Thoracic aorta (tissue), 2 donors: ENCODE measurements around the gene RBMS3. TPM values are rescaled to one million over a fixed set of nuclear protein-coding genes. Genes with fewer than 3 reads are reported as not detected.

Experiments
- ATAC-seq: fragments of 150-250 bp; one replicate; pipeline ENCODE4 v1.8.0; 2017; ENCODE audit warnings: low read depth; ENCODE audit not compliant: insufficient number of reproducible peaks, low FRiP score
- DNase-seq: peaks from one replicate; pipeline ENCODE4 v3.0.0-alpha.2; 2020; ENCODE audit warnings: low spot score
- H3K27ac ChIP-seq, 2 donors: fragments of 200-600 bp; sonication (generic); 1 replicate in 1 of 2; 2 replicates in 1 of 2; pipeline ENCODE4 v1.5.1; 2016; ENCODE audit warnings: mild to moderate bottlenecking in 2 of 2, moderate library complexity in 2 of 2
- H3K27me3 ChIP-seq: fragments of 200-600 bp; sonication (generic); replicated peaks from 2 replicates; pipeline ENCODE4 v1.6.0; 2016; ENCODE audit warnings: mild to moderate bottlenecking; ENCODE audit not compliant: insufficient read depth
- H3K36me3 ChIP-seq: fragments of 200-600 bp; sonication (generic); one replicate; pipeline ENCODE4 v1.5.1; 2016
- H3K4me1 ChIP-seq, 2 donors: fragments of 200-600 bp; sonication (generic); 1 replicate in 1 of 2; 2 replicates in 1 of 2; pipeline versions ENCODE4 v1.5.1 to v1.6.0; 2016; ENCODE audit warnings: low read depth in 2 of 2, mild to moderate bottlenecking in 1 of 2; ENCODE audit not compliant: control insufficient read depth in 1 of 2
- H3K4me3 ChIP-seq: fragments of 200-600 bp; sonication (generic); 2 replicates; pipeline ENCODE4 v1.5.1; 2016; ENCODE audit warnings: mild to moderate bottlenecking
- H3K9me3 ChIP-seq: fragments of 200-600 bp; sonication (generic); 2 replicates; pipeline ENCODE4 v1.5.1; 2016
- total RNA-seq, 2 donors: library from RNA; depleted of rRNA; stranded (reverse); fragments of >200 nt; gene quantifications; one replicate each; pipeline versions ENCODE4 v1.1.0 to v1.2.3, GENCODE V29; 2016
- TF ChIP-seq, protein P1 (sequence below): fragments of 200-600 bp; sonication (generic); IDR thresholded peaks from one replicate; pipeline ENCODE4 v1.5.1; 2019; ENCODE audit warnings: antibody characterized with exemption

The RBMS3 gene
- total RNA-seq, 2 donors from 2014 or later, result 149 to 186 TPM

DNA sequence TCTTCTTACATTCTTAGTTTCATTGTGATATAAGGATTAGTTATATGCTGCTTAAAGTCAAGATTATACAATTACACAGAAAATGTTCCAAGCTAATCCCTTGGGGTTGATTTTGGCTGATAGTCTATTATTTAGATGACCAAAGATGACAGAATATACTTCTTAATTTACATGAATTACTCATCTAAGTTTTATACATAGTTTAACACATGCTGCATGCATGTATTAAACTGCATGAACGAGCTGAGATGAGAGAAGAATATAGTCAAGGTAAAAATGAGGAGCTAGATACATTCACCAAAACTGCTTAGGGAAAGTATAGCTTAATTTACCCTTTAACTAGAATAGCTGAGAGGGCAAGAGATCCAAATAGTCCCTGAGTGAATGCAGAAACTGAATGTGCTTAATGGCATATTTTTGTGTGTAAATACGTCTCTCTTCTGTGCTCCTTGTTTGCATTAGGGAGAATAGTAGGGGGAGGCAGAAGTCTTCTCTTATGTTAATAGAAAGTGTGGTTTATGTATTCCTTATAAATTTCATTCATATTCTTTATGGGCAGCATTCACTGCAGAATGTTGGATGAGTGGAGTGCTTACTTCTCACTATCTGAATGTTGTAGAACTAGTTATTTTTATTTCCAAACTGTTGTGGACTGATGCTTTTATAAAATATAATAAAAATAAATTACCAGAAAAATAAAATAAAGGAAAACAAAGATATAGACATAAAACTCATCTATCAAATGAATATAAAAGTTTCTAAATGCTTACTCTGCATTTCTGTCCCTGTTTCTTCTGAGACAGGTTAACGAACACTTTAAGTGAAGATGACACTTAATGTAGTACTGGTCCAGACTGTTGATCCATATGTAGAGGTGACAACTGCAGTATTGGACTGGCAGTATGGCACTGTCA lies 327.8 kb downstream of the RBMS3 start:
- TF ChIP-seq, protein P1, sequence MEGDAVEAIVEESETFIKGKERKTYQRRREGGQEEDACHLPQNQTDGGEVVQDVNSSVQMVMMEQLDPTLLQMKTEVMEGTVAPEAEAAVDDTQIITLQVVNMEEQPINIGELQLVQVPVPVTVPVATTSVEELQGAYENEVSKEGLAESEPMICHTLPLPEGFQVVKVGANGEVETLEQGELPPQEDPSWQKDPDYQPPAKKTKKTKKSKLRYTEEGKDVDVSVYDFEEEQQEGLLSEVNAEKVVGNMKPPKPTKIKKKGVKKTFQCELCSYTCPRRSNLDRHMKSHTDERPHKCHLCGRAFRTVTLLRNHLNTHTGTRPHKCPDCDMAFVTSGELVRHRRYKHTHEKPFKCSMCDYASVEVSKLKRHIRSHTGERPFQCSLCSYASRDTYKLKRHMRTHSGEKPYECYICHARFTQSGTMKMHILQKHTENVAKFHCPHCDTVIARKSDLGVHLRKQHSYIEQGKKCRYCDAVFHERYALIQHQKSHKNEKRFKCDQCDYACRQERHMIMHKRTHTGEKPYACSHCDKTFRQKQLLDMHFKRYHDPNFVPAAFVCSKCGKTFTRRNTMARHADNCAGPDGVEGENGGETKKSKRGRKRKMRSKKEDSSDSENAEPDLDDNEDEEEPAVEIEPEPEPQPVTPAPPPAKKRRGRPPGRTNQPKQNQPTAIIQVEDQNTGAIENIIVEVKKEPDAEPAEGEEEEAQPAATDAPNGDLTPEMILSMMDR, result no peak

DNA sequence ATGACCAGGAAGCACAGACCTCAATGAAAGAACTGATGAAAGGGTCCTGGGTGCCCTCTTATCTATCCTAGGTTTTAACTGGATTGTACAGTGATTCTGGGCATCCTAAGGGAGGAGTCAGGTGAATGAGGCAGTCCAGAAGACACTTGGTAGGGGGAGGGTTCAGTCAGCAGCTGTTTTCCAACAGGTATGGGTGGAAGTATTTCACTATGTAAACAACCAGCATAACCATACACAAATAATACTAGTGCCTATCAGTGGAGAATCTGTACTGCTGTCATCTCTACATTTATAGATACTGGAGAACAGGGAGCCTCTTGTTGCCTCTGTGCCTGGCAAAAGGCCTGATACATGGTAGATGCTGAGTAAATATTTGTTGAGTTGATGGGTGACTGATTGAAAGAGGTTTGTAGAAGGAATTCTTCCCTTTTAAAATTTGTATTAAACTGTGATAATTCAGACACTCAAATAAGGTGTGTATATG lies 328.5 kb downstream of the RBMS3 start:
- Histone ChIP-seq H3K4me1 (peaks cover 0 to 21% of the 10 kb centered on the region in 2 donors), H3K36me3 (no peaks in the 10 kb centered on the region), H3K4me3 (no peak overlapping the region), H3K9me3 (no peaks in the 10 kb centered on the region), H3K27ac (no peak overlapping the region), H3K27me3 (no peaks in the 10 kb centered on the region)
- ATAC-seq, result no peak
- no peak for DNase-seq
- TF ChIP-seq, protein P1, result no peak

More for the DNA sequence above, 327.8 kb downstream of the RBMS3 start:
- Histone ChIP-seq H3K36me3 (no peaks in the 10 kb centered on the region), H3K27ac (no peak overlapping the region), H3K27me3 (no peaks in the 10 kb centered on the region), H3K4me1 (peaks cover 0 to 23% of the 10 kb centered on the region in 2 donors), H3K9me3 (no peaks in the 10 kb centered on the region), H3K4me3 (no peak overlapping the region)
- ATAC-seq (no peak), DNase-seq (no peak)

DNA sequence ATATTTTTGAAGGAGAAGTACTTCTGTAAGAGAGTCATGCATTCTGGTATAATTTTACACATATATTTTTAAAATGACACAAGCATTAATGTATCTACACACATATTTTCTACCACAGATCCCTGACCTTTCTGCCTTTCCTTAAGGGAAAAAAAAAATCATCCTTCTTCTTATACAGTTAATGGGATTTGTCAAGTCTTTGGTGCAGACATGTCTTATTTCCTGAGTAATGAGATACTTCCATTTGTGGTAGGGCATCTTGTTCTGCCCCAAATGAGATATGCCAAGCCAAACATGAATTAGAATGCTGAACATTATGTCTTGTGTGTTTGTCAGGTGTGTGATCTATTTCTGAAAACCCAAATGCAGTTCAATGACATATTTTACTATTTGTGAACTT lies 329.9 kb downstream of the RBMS3 start:
- Histone ChIP-seq H3K36me3 (no peaks in the 10 kb centered on the region), H3K4me3 (no peak overlapping the region), H3K27ac (no peak overlapping the region), H3K4me1 (peaks cover 2 to 19% of the 10 kb centered on the region in 2 donors), H3K9me3 (no peaks in the 10 kb centered on the region), H3K27me3 (no peaks in the 10 kb centered on the region)
- no peak for ATAC-seq
- TF ChIP-seq, protein P1, result no peak
- no peak for DNase-seq

DNA sequence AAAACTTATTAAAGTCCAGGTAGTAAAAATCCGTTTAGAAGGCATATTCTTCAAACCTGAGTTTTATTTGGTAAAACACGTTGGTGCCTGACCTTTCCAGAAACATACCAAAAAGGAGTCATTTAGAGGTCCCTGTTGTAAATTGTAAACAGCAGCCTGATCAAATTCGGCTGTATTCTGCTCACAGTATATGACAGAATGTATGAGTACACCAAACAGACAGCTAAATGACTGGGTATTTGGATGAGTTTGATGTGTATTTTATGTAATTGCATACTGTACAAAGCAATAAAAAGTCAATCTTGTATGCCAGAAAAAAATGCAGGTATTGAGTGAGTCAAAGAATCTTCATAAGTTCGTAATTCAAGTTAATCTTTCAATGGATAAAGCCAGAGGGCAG lies 330.4 kb downstream of the RBMS3 start:
- TF ChIP-seq, protein P1, result no peak
- H3K27me3 ChIP-seq, result no peaks in the 10 kb centered on the region
- H3K9me3 ChIP-seq, result no peaks in the 10 kb centered on the region
- DNase-seq (no peak), ATAC-seq (no peak)
- H3K4me3 ChIP-seq, result no peak overlapping the region
- peaks cover 2 to 14% of the 10 kb centered on the region in 2 donors for H3K4me1 ChIP-seq
- no peaks in the 10 kb centered on the region for H3K36me3 ChIP-seq
- H3K27ac ChIP-seq, result no peak overlapping the region

DNA sequence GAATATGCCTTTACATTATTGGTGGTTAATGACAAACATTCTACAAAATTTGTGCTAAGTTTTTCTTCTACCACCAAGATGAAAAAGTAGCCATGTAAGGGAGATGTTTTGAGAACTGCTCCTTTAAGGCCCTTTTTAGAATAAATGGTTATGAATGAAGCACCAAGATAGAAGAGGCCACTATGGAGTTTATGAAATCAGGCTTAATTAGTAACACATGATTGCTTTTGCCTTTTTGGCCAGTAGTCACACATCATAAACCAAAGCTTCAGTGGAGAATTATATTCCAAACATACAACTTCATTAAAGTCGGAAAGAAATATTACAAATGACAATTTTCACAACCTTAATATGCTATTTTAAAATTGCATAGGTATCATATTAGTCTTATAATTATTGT lies 331.7 kb downstream of the RBMS3 start:
- Histone ChIP-seq H3K27me3 (no peaks in the 10 kb centered on the region), H3K4me1 (peaks cover 2 to 11% of the 10 kb centered on the region in 2 donors), H3K9me3 (no peaks in the 10 kb centered on the region), H3K36me3 (no peaks in the 10 kb centered on the region), H3K27ac (no peak overlapping the region), H3K4me3 (no peak overlapping the region)
- TF ChIP-seq, protein P1, result no peak
- ATAC-seq, result no peak
- no peak for DNase-seq
